SK-N-SH (cell line): ENCODE results near the gene ADCYAP1R1. TPM values are rescaled to one million over a fixed set of nuclear protein-coding genes. Genes with fewer than 3 reads are reported as not detected.

Source experiments
- CTCF ChIA-PET: fragments of 300-600, 350-600 bp; formaldehyde crosslinking; extraction: SDS; loops from one replicate; lab custom pipeline; 2021; lab: Yijun Ruan, JAX
- POLR2A ChIA-PET: fragments of 350-600 bp; sonication (Branson Sonifier 250); formaldehyde crosslinking; extraction: SDS; loops from one replicate; lab custom pipeline; 2020; ENCODE audit warnings: antibody characterized with exemption, inconsistent platforms; lab: Yijun Ruan, JAX
- DNase-seq: peaks from one replicate; pipeline ENCODE4 v3.0.0; 2012
- H2AFZ ChIP-seq: fragments of 200-600 bp; sonication (generic); 2 replicates; pipeline ENCODE4 v1.8.1; 2016; ENCODE audit warnings: antibody characterized with exemption, mild to moderate bottlenecking, low read depth
- H3F3A ChIP-seq: fragments of 200-600 bp; sonication (generic); replicated peaks from 2 replicates; pipeline ENCODE3; 2016; ENCODE audit warnings: antibody characterized with exemption, mild to moderate bottlenecking; ENCODE audit not compliant: insufficient read depth
- H3K27ac ChIP-seq, 2 experiments: fragments of 200-500 bp in 1 of 2; fragments of 200-600 bp in 1 of 2; sonication (Bioruptor generic) in 1 of 2; sonication (generic), shearing (Covaris generic) in 1 of 2; 2 replicates each; pipeline versions ENCODE4 v1.5.1 to v1.6.1; 2014 to 2016; ENCODE audit warnings: low read depth in 2 of 2, inconsistent platforms in 1 of 2, low read length in 1 of 2, mild to moderate bottlenecking in 1 of 2, mixed read lengths in 1 of 2
- H3K27me3 ChIP-seq: fragments of 200-600 bp; sonication (generic), shearing (Covaris generic); 2 replicates; pipeline ENCODE4 v1.6.1; 2016; ENCODE audit warnings: mixed run types; ENCODE audit not compliant: insufficient read depth
- H3K36me3 ChIP-seq, 2 experiments: fragments of 200-500 bp in 1 of 2; fragments of 200-600 bp in 1 of 2; sonication (Bioruptor generic) in 1 of 2; sonication (generic) in 1 of 2; replicated peaks in 1 of 2; 2 replicates each; pipeline versions ENCODE3 to v1.5.1; 2014 to 2016; ENCODE audit warnings: low read length in 1 of 2, mild to moderate bottlenecking in 1 of 2; ENCODE audit not compliant: insufficient read depth in 2 of 2, control insufficient read depth in 1 of 2
- H3K4me1 ChIP-seq, 2 experiments: fragments of 200-500 bp in 1 of 2; fragments of 200-600 bp in 1 of 2; sonication (Bioruptor generic) in 1 of 2; sonication (generic), shearing (Covaris generic) in 1 of 2; 2 replicates each; pipeline versions ENCODE4 v1.5.1 to v1.6.1; 2014 to 2016; ENCODE audit warnings: low read depth in 1 of 2, low read length in 1 of 2, mixed run types in 1 of 2; ENCODE audit not compliant: insufficient read depth in 2 of 2, control insufficient read depth in 1 of 2
- H3K4me2 ChIP-seq: fragments of 200-600 bp; sonication (generic), shearing (Covaris generic); 2 replicates; pipeline ENCODE4 v1.6.1; 2017; ENCODE audit warnings: mixed run types
- H3K4me3 ChIP-seq, 2 experiments: fragments of 200-500 bp in 1 of 2; fragments of 200-600 bp in 1 of 2; sonication (Bioruptor generic) in 1 of 2; sonication (generic), shearing (Covaris generic) in 1 of 2; 2 replicates each; pipeline versions ENCODE4 v1.5.1 to v1.8.1; 2014 to 2016; ENCODE audit warnings: low read depth in 2 of 2, inconsistent platforms in 1 of 2, low read length in 1 of 2, mild to moderate bottlenecking in 1 of 2, mixed read lengths in 1 of 2, moderate library complexity in 1 of 2
- H3K79me2 ChIP-seq: fragments of 200-600 bp; sonication (generic); 2 replicates; pipeline ENCODE4 v1.8.1; 2017; ENCODE audit warnings: mild to moderate bottlenecking; ENCODE audit not compliant: insufficient read depth
- H3K9ac ChIP-seq: fragments of 200-600 bp; sonication (generic); 2 replicates; pipeline ENCODE4 v1.6.1; 2017; ENCODE audit warnings: mixed run types
- H3K9me2 ChIP-seq: fragments of 200-600 bp; sonication (generic); 2 replicates; pipeline ENCODE4 v1.6.1; 2017; ENCODE audit warnings: mixed run types
- H3K9me3 ChIP-seq: fragments of 200-600 bp; sonication (generic); 2 replicates; pipeline ENCODE4 v1.6.1; 2017; ENCODE audit warnings: mixed run types, mild to moderate bottlenecking, moderate library complexity
- H4K20me1 ChIP-seq: fragments of 200-600 bp; sonication (generic); 2 replicates; pipeline ENCODE4 v1.6.1; 2017; ENCODE audit warnings: mild to moderate bottlenecking, mixed run types; ENCODE audit not compliant: insufficient read depth
- ELF1 ChIP-seq: IDR thresholded peaks from 2 replicates; pipeline ENCODE4 v1.4.0; 2012
- IRF3 ChIP-seq: fragments of 150-350 bp; IDR thresholded peaks from 2 replicates; pipeline ENCODE4 v1.6.1; 2016; ENCODE audit warnings: mild to moderate bottlenecking, low read depth, low read length
- MXI1 ChIP-seq: IDR thresholded peaks from 2 replicates; pipeline ENCODE4 v1.6.1; 2012; ENCODE audit warnings: mild to moderate bottlenecking, low read depth, low read length, improper control_type of control experiment
- RAD21 ChIP-seq: IDR thresholded peaks from 2 replicates; pipeline ENCODE4 v1.6.1; 2012; ENCODE audit warnings: mild to moderate bottlenecking, low read length
- TEAD4 ChIP-seq: IDR thresholded peaks from 2 replicates; pipeline ENCODE4 v1.4.0; 2012; ENCODE audit warnings: mild to moderate bottlenecking, borderline replicate concordance; ENCODE audit not compliant: insufficient read depth
- USF1 ChIP-seq: IDR thresholded peaks from 2 replicates; pipeline ENCODE4 v1.4.0; 2012; ENCODE audit warnings: low read depth, borderline replicate concordance
- WGBS: methylation state at CpG from one replicate; pipeline ENCODE4 v1.1.6; 2017; ENCODE audit warnings: low lambda C conversion rate; 5-methylcytosine and 5-hydroxymethylcytosine counted together
- polyA plus RNA-seq, 3 experiments: library from polyadenylated mRNA; depleted of rRNA; stranded (reverse); fragments of >200 nt; gene quantifications; 2 replicates each; pipeline ENCODE4 v1.2.3, GENCODE V29; 2012
- TF ChIP-seq, protein P1 (sequence below): fragments of 200-600 bp; sonication (generic); IDR thresholded peaks from 2 replicates; pipeline ENCODE4 v1.6.1; 2017; ENCODE audit warnings: antibody characterized with exemption, mild to moderate bottlenecking, moderate library complexity

Gene ADCYAP1R1
- polyA plus RNA-seq, 1 of the 3 experiments (the other 2 are of a cell fraction) = 0.08 TPM

- TF ChIP-seq IRF3 (no peak), USF1 (no peak), ELF1 (no peak), MXI1 (no peak)
- TF ChIP-seq, protein P1, sequence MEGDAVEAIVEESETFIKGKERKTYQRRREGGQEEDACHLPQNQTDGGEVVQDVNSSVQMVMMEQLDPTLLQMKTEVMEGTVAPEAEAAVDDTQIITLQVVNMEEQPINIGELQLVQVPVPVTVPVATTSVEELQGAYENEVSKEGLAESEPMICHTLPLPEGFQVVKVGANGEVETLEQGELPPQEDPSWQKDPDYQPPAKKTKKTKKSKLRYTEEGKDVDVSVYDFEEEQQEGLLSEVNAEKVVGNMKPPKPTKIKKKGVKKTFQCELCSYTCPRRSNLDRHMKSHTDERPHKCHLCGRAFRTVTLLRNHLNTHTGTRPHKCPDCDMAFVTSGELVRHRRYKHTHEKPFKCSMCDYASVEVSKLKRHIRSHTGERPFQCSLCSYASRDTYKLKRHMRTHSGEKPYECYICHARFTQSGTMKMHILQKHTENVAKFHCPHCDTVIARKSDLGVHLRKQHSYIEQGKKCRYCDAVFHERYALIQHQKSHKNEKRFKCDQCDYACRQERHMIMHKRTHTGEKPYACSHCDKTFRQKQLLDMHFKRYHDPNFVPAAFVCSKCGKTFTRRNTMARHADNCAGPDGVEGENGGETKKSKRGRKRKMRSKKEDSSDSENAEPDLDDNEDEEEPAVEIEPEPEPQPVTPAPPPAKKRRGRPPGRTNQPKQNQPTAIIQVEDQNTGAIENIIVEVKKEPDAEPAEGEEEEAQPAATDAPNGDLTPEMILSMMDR = no peak
Observed at GRCh38 chr7:31073326-31074119, 21.4 kb downstream of the ADCYAP1R1 start (continued).

DNA sequence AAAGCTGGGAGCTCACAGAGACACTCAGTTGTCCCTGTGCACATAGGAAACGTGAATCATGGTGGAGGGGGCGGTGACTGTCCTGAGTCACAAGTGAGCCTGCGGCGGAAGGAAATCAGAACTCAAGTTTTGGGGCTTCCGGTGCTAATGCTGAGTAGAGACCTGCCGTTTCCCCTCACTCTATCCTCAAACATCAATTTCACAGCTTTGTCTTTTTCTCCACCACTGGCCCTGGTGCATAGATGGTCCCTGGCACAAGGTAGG, 21.9 kb downstream of the ADCYAP1R1 start:
- Histone ChIP-seq H4K20me1 (no peaks in the 10 kb centered on the region), H3K79me2 (no peaks in the 10 kb centered on the region), H3K27me3 (peaks cover 23% of the 10 kb centered on the region; the same call in 1 of the 2 replicates), H2AFZ (no peak overlapping the region), H3K27ac (no peak overlapping the region), H3K4me2 (no peak overlapping the region), H3K9me3 (no peaks in the 10 kb centered on the region), H3K4me1 (no peaks in the 10 kb centered on the region), H3F3A (no peaks in the 10 kb centered on the region), H3K4me3 (no peak overlapping the region), H3K36me3 (no peaks in the 10 kb centered on the region), H3K9ac (no peak overlapping the region), H3K9me2 (no peaks in the 10 kb centered on the region)
- no peak for DNase-seq
- ChIA-PET CTCF (interaction anchor here (1.0 to 7.5 kb wide), 7 partner anchors 9 to 135 kb away, joined by 3 to 49 read pairs (median 7); no protein-coding TSS in a partner anchor), POLR2A (interaction anchor here (0.7 kb wide), 1 partner anchor 13 kb away, joined by 3 read pairs; no protein-coding TSS in a partner anchor)
- 59% methylated on average over 6 of the region's 6 CpGs for WGBS
- TF ChIP-seq MXI1 (no peak), TEAD4 (no peak), RAD21 (no peak)
- TF ChIP-seq, protein P1 = no peak
